NCI-H187 treated with DMSO at 0.1 percent for 48 hours (cell line): ENCODE measurements around the gene ZIC4.

ENCODE experiments used
- DNase-seq: peaks from one replicate; lab custom pipeline; 2025; lab: John Stamatoyannopoulos, UW

ZIC4 gene

DNA sequence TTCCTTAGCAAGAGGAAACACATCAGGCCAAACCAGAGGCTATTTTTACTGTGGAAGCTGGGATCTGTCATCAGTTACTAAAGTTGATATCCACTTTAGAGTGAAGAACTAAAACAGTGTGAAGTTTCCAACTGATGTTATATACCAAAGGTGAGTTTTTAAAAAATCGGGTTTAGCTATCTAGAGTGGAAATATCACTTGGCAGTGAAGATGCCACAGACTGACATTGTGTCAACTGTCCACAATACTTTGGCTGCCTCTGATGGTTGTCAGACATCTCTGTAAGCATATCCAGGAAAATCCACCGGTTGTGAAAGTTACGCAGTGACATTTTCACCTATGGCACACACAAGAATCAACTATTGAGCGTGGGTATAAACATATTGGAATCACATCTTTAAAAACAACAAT lies 12.0 kb upstream of the ZIC4 start:
- DNase-seq: no peak

GRCh38 chr3:147417551-147418295 lies 11.4 kb upstream of the ZIC4 start:
- DNase-seq: no peak

- DNase-seq: no peak
Measured at GRCh38 chr3:147416931-147417330, 10.6 kb upstream of the ZIC4 start.

GRCh38 chr3:147415874-147416273 lies 9.5 kb upstream of the ZIC4 start:
- no peak for DNase-seq

- DNase-seq: no peak
Measured at GRCh38 chr3:147415286-147415685, 8.9 kb upstream of the ZIC4 start.

- no peak for DNase-seq
Measured at GRCh38 chr3:147414390-147415138, 8.2 kb upstream of the ZIC4 start.

- no peak for DNase-seq
Measured at GRCh38 chr3:147413686-147414389, 7.5 kb upstream of the ZIC4 start.

- no peak for DNase-seq
Measured at GRCh38 chr3:147412917-147413685, 6.8 kb upstream of the ZIC4 start.

GRCh38 chr3:147412261-147412916 lies 6.0 kb upstream of the ZIC4 start:
- DNase-seq: no peak

DNA sequence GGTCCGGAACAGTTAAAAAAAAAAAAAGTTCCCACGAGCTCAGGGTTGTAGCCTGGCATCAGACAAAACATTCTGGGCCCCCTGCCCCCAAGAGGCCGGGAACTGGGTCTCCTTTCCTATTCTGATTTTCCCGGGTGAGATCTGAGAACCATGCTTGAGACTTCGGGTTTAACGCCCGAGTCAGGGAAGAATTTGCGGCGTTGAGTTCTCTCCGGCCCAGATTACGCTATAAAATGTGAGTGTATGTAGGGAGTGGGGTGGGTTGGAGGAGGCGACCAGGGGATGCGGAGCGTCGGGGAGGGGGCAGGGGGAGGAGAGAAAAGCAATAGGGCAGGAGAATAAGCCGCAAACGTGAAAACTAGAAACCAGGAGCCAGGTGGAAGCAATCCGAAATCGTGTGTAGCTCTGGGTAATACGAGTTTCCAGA lies 5.5 kb upstream of the ZIC4 start:
- DNase-seq: no peak

- DNase-seq: no peak
Measured at GRCh38 chr3:147411238-147411814, 5.0 kb upstream of the ZIC4 start.

GRCh38 chr3:147410526-147411237 lies 4.3 kb upstream of the ZIC4 start:
- no peak for DNase-seq

GRCh38 chr3:147410116-147410525 lies 3.8 kb upstream of the ZIC4 start:
- no peak for DNase-seq

- no peak for DNase-seq
Measured at GRCh38 chr3:147409143-147410115, 3.1 kb upstream of the ZIC4 start, which contains the start of gene ZIC1. ZIC1 (plus strand) TSS chr3:147409365; CDS start chr3:147410113, 748 bp downstream.

- no peak for DNase-seq
Measured at GRCh38 chr3:147408188-147409100, 2.1 kb upstream of the ZIC4 start.

GRCh38 chr3:147407498-147408187 lies 1.3 kb upstream of the ZIC4 start:
- DNase-seq: no peak

DNA sequence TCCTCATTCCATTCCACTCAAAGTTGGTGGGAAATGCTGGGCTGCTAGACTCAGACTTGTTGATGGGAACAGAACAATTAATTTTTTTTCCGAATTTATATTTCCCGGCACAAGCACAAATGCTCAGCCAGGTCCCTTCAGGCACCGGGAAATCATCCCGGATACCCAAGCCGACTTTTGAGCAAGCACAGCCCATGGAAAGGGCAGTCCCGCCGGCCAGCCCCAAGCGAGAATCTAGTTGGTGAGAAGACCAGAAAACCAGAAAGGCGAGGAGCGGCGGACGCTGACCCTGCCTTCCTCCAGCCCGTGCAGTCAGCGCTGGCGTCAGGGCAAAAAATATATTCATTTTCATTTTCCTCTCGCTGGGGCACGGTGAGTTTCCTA lies 763 bp upstream of the ZIC4 start:
- no peak for DNase-seq
